ENCODE results near the gene RASSF8.

DNA sequence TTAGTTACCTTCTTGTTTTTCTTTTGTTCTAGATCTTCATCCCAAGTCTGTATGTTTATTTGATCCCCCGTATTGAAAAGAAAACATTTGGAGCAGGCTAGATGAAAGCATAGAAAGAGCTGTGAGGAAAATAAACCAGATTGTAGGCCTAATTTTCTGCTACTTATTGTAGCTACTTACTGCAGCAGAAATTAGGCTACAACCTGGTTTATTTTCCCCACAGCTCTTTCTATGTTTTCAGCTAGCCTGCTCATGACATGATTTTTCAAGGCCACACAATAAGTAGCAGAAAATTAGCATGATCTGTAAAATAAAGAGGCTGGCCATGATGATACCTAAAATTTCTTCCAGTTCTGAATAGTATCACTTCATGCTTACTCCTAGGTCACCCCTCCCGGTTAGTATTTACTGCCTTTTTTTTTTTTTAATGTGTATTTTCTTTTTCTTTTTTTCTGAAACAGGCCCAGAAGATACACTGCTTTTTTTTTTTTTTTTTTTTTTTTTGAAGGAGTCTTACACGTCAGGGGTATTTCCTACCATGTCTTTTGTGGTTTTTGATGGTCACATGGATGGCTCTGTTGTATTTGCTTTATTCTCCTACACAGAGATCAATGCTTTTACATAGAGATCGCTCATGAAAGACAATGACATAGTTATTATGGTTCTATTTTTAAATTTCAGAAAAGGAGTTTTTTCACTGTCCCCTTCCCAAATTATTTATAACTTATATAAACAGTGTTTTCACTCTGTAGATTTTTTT is 134.0 kb downstream of the RASSF8 start:
- TF ChIP-seq SIN3A (conservative IDR thresholded peaks at IDR 0.05 in 1 of 2, IDR thresholded peaks at IDR 0.05 in 1 of 2; ENCODE audit: low read depth in 1 of 2, low read length in 2 of 2) = no peak
- TF ChIP-seq POLR2A (IDR thresholded peaks at IDR 0.05; ENCODE audit: control extremely low read depth in 1 of 2, low read depth in 2 of 2, low read length in 2 of 2) = no peak
